DMS53 treated with DMSO at 0.1 percent for 48 hours (cell line): ENCODE measurements around the gene TRPM3.

Experiments used
- DNase-seq: peaks from one replicate; lab custom pipeline; 2025; ENCODE audit not compliant: unreplicated experiment; lab: John Stamatoyannopoulos, UW

The TRPM3 gene

GRCh38 chr9:70589571-70590314 lies 531.7 kb downstream of the TRPM3 start:
- no peak for DNase-seq

- DNase-seq = no peak
Measured at GRCh38 chr9:70588999-70589398, 532.4 kb downstream of the TRPM3 start.

GRCh38 chr9:70588381-70588780 lies 533.0 kb downstream of the TRPM3 start:
- DNase-seq = no peak

- no peak for DNase-seq
Measured at GRCh38 chr9:70587201-70587600, 534.2 kb downstream of the TRPM3 start.

GRCh38 chr9:70586476-70586875 lies 534.9 kb downstream of the TRPM3 start:
- no peak for DNase-seq

- no peak for DNase-seq
Measured at GRCh38 chr9:70581955-70582350, 539.5 kb downstream of the TRPM3 start.

GRCh38 chr9:70581214-70581954 lies 540.0 kb downstream of the TRPM3 start:
- DNase-seq = no peak

GRCh38 chr9:70580606-70581195 lies 540.7 kb downstream of the TRPM3 start:
- no peak for DNase-seq

- no peak for DNase-seq
Measured at GRCh38 chr9:70579686-70580085, 541.7 kb downstream of the TRPM3 start.

GRCh38 chr9:70578720-70579119 lies 542.7 kb downstream of the TRPM3 start:
- no peak for DNase-seq

- no peak for DNase-seq
Measured at GRCh38 chr9:70577671-70578070, 543.8 kb downstream of the TRPM3 start.

GRCh38 chr9:70576116-70576515 lies 545.3 kb downstream of the TRPM3 start:
- no peak for DNase-seq

- DNase-seq = no peak
Measured at GRCh38 chr9:70574151-70574837, 547.1 kb downstream of the TRPM3 start.

GRCh38 chr9:70573308-70573707 lies 548.1 kb downstream of the TRPM3 start:
- no peak for DNase-seq

GRCh38 chr9:70571258-70571657 lies 550.2 kb downstream of the TRPM3 start:
- no peak for DNase-seq

GRCh38 chr9:70569791-70570190 lies 551.6 kb downstream of the TRPM3 start:
- no peak for DNase-seq

GRCh38 chr9:70569070-70569772 lies 552.2 kb downstream of the TRPM3 start:
- no peak for DNase-seq

GRCh38 chr9:70567511-70567910 lies 553.9 kb downstream of the TRPM3 start:
- no peak for DNase-seq

- no peak for DNase-seq
Measured at GRCh38 chr9:70566751-70567150, 554.7 kb downstream of the TRPM3 start.

GRCh38 chr9:70566066-70566465 lies 555.4 kb downstream of the TRPM3 start:
- no peak for DNase-seq
